IPS-20b (cell line): ENCODE results near the gene SETD7.

Experiments
- H3K27ac ChIP-seq: one replicate; pipeline ENCODE4 v1.5.1; 2013; ENCODE audit warnings: low read length
- H3K27me3 ChIP-seq: 2 replicates; pipeline ENCODE4 v1.6.1; 2013; ENCODE audit warnings: mild to moderate bottlenecking, low read length, inconsistent platforms; ENCODE audit not compliant: insufficient read depth
- H3K36me3 ChIP-seq: 2 replicates; pipeline ENCODE4 v1.6.1; 2013; ENCODE audit warnings: low read depth, mild to moderate bottlenecking, inconsistent platforms, low read length, moderate library complexity; ENCODE audit not compliant: insufficient read depth
- H3K4me1 ChIP-seq: 2 replicates; pipeline ENCODE4 v1.6.1; 2013; ENCODE audit warnings: mild to moderate bottlenecking, control low read depth, inconsistent platforms, low read length, moderate library complexity; ENCODE audit not compliant: insufficient read depth
- H3K4me3 ChIP-seq: 2 replicates; pipeline ENCODE4 v1.5.1; 2013; ENCODE audit warnings: mild to moderate bottlenecking, low read length, inconsistent platforms
- H3K9ac ChIP-seq: 2 replicates; pipeline ENCODE4 v1.6.1; 2013; ENCODE audit warnings: low read depth, mild to moderate bottlenecking, inconsistent platforms, low read length, moderate library complexity
- H3K9me3 ChIP-seq: 2 replicates; pipeline ENCODE4 v1.6.1; 2013; ENCODE audit warnings: mild to moderate bottlenecking, low read depth, low read length, inconsistent platforms; ENCODE audit not compliant: insufficient read depth

SETD7 gene

GRCh38 chr4:139501927-139502899, 53.8 kb downstream of the SETD7 start:
- Histone ChIP-seq H3K27me3 (no peaks in the 10 kb centered on the region), H3K27ac (no peak overlapping the region), H3K9me3 (no peaks in the 10 kb centered on the region), H3K36me3 (no peaks in the 10 kb centered on the region), H3K4me3 (no peak overlapping the region), H3K9ac (no peak overlapping the region), H3K4me1 (no peaks in the 10 kb centered on the region)

- no peaks in the 10 kb centered on the region for H3K9me3 ChIP-seq
- H3K4me3 ChIP-seq = no peak overlapping the region
Measured at GRCh38 chr4:139501527-139501926, 54.5 kb downstream of the SETD7 start.

GRCh38 chr4:139501117-139501516, 54.9 kb downstream of the SETD7 start:
- Histone ChIP-seq H3K27me3 (no peaks in the 10 kb centered on the region), H3K36me3 (no peaks in the 10 kb centered on the region), H3K4me1 (no peaks in the 10 kb centered on the region), H3K9me3 (no peaks in the 10 kb centered on the region), H3K27ac (no peak overlapping the region), H3K4me3 (no peak overlapping the region), H3K9ac (no peak overlapping the region)

More at GRCh38 chr4:139501527-139501926, 54.5 kb downstream of the SETD7 start:
- Histone ChIP-seq H3K36me3 (no peaks in the 10 kb centered on the region), H3K27me3 (no peaks in the 10 kb centered on the region), H3K4me1 (no peaks in the 10 kb centered on the region), H3K27ac (no peak overlapping the region), H3K9ac (no peak overlapping the region)

DNA sequence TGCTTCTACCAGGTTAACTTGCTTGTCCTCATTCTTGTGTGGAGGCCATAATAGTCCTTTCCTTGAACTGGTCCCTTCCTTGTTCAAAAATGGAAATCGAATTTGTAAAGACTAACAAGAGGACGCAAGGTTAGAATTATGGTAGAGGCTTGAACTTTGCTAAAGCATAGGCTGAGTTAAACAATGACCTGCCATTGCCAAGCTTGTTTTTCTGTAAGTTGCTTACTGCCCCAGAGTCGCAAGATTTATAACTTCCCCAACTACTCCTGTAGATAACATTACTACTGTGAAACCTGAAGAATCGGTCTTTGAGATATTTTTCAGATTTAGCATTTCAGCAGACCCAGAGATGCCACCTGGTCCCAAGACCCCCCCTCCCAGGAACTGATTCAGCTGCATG, 56.8 kb downstream of the SETD7 start:
- Histone ChIP-seq H3K9ac (no peak overlapping the region), H3K4me3 (no peak overlapping the region), H3K9me3 (no peaks in the 10 kb centered on the region), H3K36me3 (no peaks in the 10 kb centered on the region), H3K27ac (no peak overlapping the region), H3K27me3 (no peaks in the 10 kb centered on the region), H3K4me1 (no peaks in the 10 kb centered on the region)

DNA sequence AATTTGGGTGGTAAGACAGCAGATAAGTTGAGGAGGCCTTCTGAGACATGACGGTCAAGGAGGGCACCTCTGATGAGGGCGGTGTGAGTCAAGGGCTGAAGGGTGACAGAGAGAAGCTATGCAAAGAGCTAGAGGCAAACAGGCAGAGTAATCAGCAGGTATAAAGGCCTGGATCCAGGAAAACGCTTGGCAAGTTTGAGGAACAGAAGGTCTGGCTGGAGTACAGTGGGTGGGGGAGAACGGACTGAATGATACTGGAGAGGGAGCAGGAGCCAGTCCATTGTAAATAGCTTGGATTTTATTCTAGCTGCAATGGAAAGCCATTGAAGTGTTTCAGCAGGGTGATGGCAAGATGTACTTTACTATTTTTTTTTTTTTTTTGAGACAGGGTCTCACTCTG, 62.8 kb downstream of the SETD7 start:
- no peaks in the 10 kb centered on the region for H3K9me3 ChIP-seq

GRCh38 chr4:139492429-139492828, 63.6 kb downstream of the SETD7 start:
- peaks cover 10% of the 10 kb centered on the region; the same call in 1 of the 2 replicates for H3K4me1 ChIP-seq
- H3K4me3 ChIP-seq = no peak overlapping the region
- no peaks in the 10 kb centered on the region for H3K36me3 ChIP-seq
- H3K9ac ChIP-seq = no peak overlapping the region
- H3K27me3 ChIP-seq = no peaks in the 10 kb centered on the region
- H3K27ac ChIP-seq = no peak overlapping the region
- H3K9me3 ChIP-seq = no peaks in the 10 kb centered on the region

More for the DNA sequence above, 62.8 kb downstream of the SETD7 start:
- Histone ChIP-seq H3K27ac (no peak overlapping the region), H3K36me3 (no peaks in the 10 kb centered on the region), H3K27me3 (no peaks in the 10 kb centered on the region), H3K4me3 (no peak overlapping the region), H3K9ac (no peak overlapping the region), H3K4me1 (peaks cover 10% of the 10 kb centered on the region; the same call in 1 of the 2 replicates)

GRCh38 chr4:139489638-139490037, 66.4 kb downstream of the SETD7 start:
- Histone ChIP-seq H3K4me1 (peaks cover 10% of the 10 kb centered on the region; the same call in 1 of the 2 replicates), H3K36me3 (no peaks in the 10 kb centered on the region), H3K9ac (no peak overlapping the region), H3K9me3 (no peaks in the 10 kb centered on the region), H3K27me3 (no peaks in the 10 kb centered on the region), H3K27ac (no peak overlapping the region), H3K4me3 (no peak overlapping the region)

- Histone ChIP-seq H3K9me3 (no peaks in the 10 kb centered on the region), H3K4me1 (peaks cover 10% of the 10 kb centered on the region; the same call in 1 of the 2 replicates), H3K4me3 (no peak overlapping the region), H3K36me3 (no peaks in the 10 kb centered on the region), H3K27ac (no peak overlapping the region), H3K9ac (no peak overlapping the region), H3K27me3 (no peaks in the 10 kb centered on the region)
Measured at GRCh38 chr4:139488442-139488841, 67.6 kb downstream of the SETD7 start.

DNA sequence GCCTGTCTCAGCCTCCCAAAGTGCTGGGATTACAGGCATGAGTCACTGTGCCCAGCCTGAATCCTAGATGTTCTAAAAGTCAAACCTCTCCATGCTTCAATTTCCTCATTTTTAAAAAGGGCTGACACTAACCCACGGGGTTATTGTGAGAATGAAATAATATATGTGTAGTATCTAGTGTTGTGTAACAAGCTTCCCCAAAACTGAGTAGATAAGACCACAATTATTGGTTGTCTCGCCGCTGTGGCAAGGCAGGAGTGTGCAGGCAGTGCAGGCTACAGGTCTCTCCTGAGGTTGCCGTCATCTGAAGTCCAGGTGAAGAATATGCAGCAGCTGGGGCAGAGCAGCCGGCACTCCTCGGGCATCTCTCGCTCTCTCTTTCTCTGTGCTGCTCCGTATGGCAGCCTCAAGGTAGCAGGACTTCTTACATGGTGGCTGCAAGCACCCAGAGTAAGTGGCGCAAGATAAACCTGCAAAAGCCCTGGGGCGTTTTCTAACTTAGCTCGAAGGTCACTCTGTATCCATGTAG, 71.2 kb downstream of the SETD7 start:
- Histone ChIP-seq H3K27me3 (no peaks in the 10 kb centered on the region), H3K9ac (no peak overlapping the region), H3K4me1 (no peaks in the 10 kb centered on the region), H3K9me3 (no peaks in the 10 kb centered on the region), H3K36me3 (no peaks in the 10 kb centered on the region), H3K4me3 (no peak overlapping the region), H3K27ac (no peak overlapping the region)

- Histone ChIP-seq H3K4me1 (no peaks in the 10 kb centered on the region), H3K4me3 (no peak overlapping the region), H3K9me3 (no peaks in the 10 kb centered on the region), H3K27me3 (no peaks in the 10 kb centered on the region), H3K9ac (no peak overlapping the region), H3K27ac (no peak overlapping the region), H3K36me3 (no peaks in the 10 kb centered on the region)
Measured at GRCh38 chr4:139483000-139483399, 73.0 kb downstream of the SETD7 start.

DNA sequence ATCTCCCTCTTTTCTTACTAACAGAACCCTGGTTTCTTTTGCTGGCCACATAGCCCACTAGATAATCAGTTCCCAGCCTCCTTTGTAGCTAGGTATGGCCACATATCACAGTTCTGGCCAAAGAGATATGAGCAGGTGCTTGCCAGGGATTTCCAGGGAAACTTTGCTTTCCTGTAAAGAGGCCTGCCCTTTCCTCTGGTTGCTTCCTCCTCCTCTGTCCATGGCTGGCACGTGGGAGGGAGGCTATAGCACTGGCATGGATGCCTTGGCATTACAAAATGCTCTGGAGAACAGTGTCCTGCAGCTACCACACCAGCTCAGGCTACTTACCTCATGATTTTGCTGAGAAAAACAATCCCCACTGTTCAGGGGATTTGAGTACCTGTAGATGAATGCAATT, 74.6 kb downstream of the SETD7 start:
- no peak overlapping the region for H3K27ac ChIP-seq
- no peaks in the 10 kb centered on the region for H3K9me3 ChIP-seq
- no peaks in the 10 kb centered on the region for H3K27me3 ChIP-seq
- H3K36me3 ChIP-seq = no peaks in the 10 kb centered on the region
- H3K9ac ChIP-seq = no peak overlapping the region
- H3K4me1 ChIP-seq = no peaks in the 10 kb centered on the region
- no peak overlapping the region for H3K4me3 ChIP-seq

- no peak overlapping the region for H3K4me3 ChIP-seq
- H3K4me1 ChIP-seq = no peaks in the 10 kb centered on the region
- no peak overlapping the region for H3K9ac ChIP-seq
- H3K27me3 ChIP-seq = no peaks in the 10 kb centered on the region
- H3K9me3 ChIP-seq = peaks cover 6% of the 10 kb centered on the region
- H3K36me3 ChIP-seq = peaks cover 11% of the 10 kb centered on the region
- H3K27ac ChIP-seq = no peak overlapping the region
Measured at GRCh38 chr4:139476363-139476762, 79.7 kb downstream of the SETD7 start.
